Neuronal stem cell (in vitro differentiated cells): Measurements from ENCODE around the gene FAS.

Source experiments
- DNase-seq: peaks from one replicate; pipeline ENCODE4 v3.0.0-alpha.2; 2013; ENCODE audit warnings: low spot score
- H2AFZ ChIP-seq: one replicate; pipeline ENCODE4 v1.6.1; 2013; ENCODE audit warnings: mild to moderate bottlenecking, low read length, inconsistent platforms
- H2AK5ac ChIP-seq: 2 replicates; pipeline ENCODE4 v1.6.1; 2013; ENCODE audit warnings: low read depth, mild to moderate bottlenecking, inconsistent platforms, low read length, moderate library complexity, mixed read lengths
- H2BK120ac ChIP-seq: 2 replicates; pipeline ENCODE4 v1.6.1; 2013; ENCODE audit warnings: low read depth, mild to moderate bottlenecking, inconsistent platforms, low read length, moderate library complexity, mixed read lengths
- H2BK12ac ChIP-seq: one replicate; pipeline ENCODE4 v1.6.1; 2013; ENCODE audit warnings: low read length, inconsistent platforms
- H2BK15ac ChIP-seq: 2 replicates; pipeline ENCODE4 v1.6.1; 2013; ENCODE audit warnings: mild to moderate bottlenecking, low read length, inconsistent platforms, mixed read lengths
- H2BK5ac ChIP-seq: one replicate; pipeline ENCODE4 v1.6.1; 2013; ENCODE audit warnings: inconsistent platforms, mild to moderate bottlenecking, low read length, moderate library complexity
- H3K14ac ChIP-seq: one replicate; pipeline ENCODE4 v1.6.1; 2013; ENCODE audit warnings: low read length, inconsistent platforms
- H3K18ac ChIP-seq: 2 replicates; pipeline ENCODE4 v1.6.1; 2013; ENCODE audit warnings: low read length, inconsistent platforms
- H3K23ac ChIP-seq: 2 replicates; pipeline ENCODE4 v1.6.1; 2013; ENCODE audit warnings: low read depth, mild to moderate bottlenecking, mixed read lengths, low read length, inconsistent platforms; ENCODE audit not compliant: poor library complexity
- H3K27ac ChIP-seq: replicated peaks from 3 replicates; pipeline ENCODE4 v1.5.1; 2013; ENCODE audit warnings: low read length, inconsistent platforms
- H3K27me3 ChIP-seq, 3 experiments: 2 replicates each; pipeline ENCODE4 v1.6.1; 2013; ENCODE audit warnings: low read length in 3 of 3, mild to moderate bottlenecking in 2 of 3, inconsistent platforms in 1 of 3, low read depth in 1 of 3, mixed read lengths in 1 of 3, moderate library complexity in 1 of 3; ENCODE audit not compliant: control insufficient read depth in 3 of 3, insufficient read depth in 3 of 3
- H3K36me3 ChIP-seq, 2 donors: replicated peaks in 1 of 2; 2 replicates each; pipeline ENCODE4 v1.6.1; 2013; ENCODE audit warnings: low read length in 2 of 2; ENCODE audit not compliant: control insufficient read depth in 2 of 2, insufficient read depth in 2 of 2
- H3K4ac ChIP-seq: 2 replicates; pipeline ENCODE4 v1.6.1; 2013; ENCODE audit warnings: inconsistent platforms, mild to moderate bottlenecking, low read length, moderate library complexity
- H3K4me1 ChIP-seq, 2 donors: 1 replicate in 1 of 2; 2 replicates in 1 of 2; pipeline ENCODE4 v1.6.1; 2013; ENCODE audit warnings: low read length in 2 of 2, low read depth in 1 of 2; ENCODE audit not compliant: control insufficient read depth in 2 of 2, insufficient read depth in 1 of 2
- H3K4me2 ChIP-seq: one replicate; pipeline ENCODE4 v1.6.1; 2013; ENCODE audit warnings: mild to moderate bottlenecking, low read length, inconsistent platforms; ENCODE audit not compliant: insufficient read depth, poor library complexity, severe bottlenecking
- H3K4me3 ChIP-seq, 2 donors: 2 replicates each; pipeline ENCODE4 v1.5.1; 2013; ENCODE audit warnings: low read length in 2 of 2, mild to moderate bottlenecking in 2 of 2, inconsistent platforms in 1 of 2, moderate library complexity in 1 of 2
- H3K79me1 ChIP-seq: one replicate; pipeline ENCODE4 v1.6.1; 2013; ENCODE audit warnings: low read depth, mild to moderate bottlenecking, inconsistent platforms, low read length, moderate library complexity
- H3K9ac ChIP-seq: one replicate; pipeline ENCODE4 v1.6.1; 2013; ENCODE audit warnings: mild to moderate bottlenecking, low read depth, low read length, inconsistent platforms; ENCODE audit not compliant: poor library complexity
- H3K9me3 ChIP-seq, 2 donors: replicated peaks in 1 of 2; 2 replicates each; pipeline versions ENCODE3 to v1.6.1; 2013; ENCODE audit warnings: low read length in 2 of 2, mild to moderate bottlenecking in 2 of 2, inconsistent platforms in 1 of 2, low read depth in 1 of 2, mixed read lengths in 1 of 2, moderate library complexity in 1 of 2; ENCODE audit not compliant: control insufficient read depth in 2 of 2, insufficient read depth in 1 of 2
- H4K8ac ChIP-seq: one replicate; pipeline ENCODE4 v1.6.1; 2013; ENCODE audit warnings: low read depth, mild to moderate bottlenecking, inconsistent platforms, low read length, moderate library complexity
- H4K91ac ChIP-seq: one replicate; pipeline ENCODE4 v1.6.1; 2013; ENCODE audit warnings: low read length, low read depth, mild to moderate bottlenecking, inconsistent platforms; ENCODE audit not compliant: poor library complexity
- WGBS, 2 donors: extraction: QIAGEN DNeasy Blood & Tissue Kit; methylation state at CpG; one replicate each; pipeline ENCODE4 v1.1.7; 2013; ENCODE audit warnings: missing lambda C conversion rate in 2 of 2, mixed read lengths in 1 of 2; ENCODE audit not compliant: insufficient read length in 2 of 2, insufficient replicate concordance in 1 of 2; ENCODE audit errors: extremely low coverage in 2 of 2; 5-methylcytosine and 5-hydroxymethylcytosine counted together

FAS gene

DNA sequence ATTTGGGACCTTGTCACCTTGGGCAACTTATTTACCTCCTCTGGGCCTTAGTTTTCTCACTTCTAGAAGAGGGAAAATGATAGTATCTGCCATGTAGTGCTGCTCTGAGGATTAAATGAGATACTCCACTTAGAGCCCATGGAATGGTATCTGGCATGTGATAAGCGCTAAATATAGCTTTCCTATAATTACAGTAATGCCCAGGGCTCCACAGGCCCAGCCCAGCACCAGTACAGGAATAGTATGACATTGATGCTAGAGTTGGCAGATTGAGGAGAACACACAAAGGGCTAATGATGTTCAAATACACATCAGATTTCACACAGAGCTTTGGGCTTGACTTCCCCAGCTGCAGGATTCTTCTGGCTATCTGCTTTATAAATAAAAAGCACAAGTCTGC is 34.9 kb downstream of the FAS start:
- no peaks in the 10 kb centered on the region for H3K36me3 ChIP-seq
- H2BK12ac ChIP-seq = no peak overlapping the region
- H2AK5ac ChIP-seq = no peak overlapping the region
- no peak overlapping the region for H3K4ac ChIP-seq
- no CpG with 5 or more reads among the region's 1 CpG for WGBS, 2 donors
- no peak overlapping the region for H3K18ac ChIP-seq
- H3K4me1 ChIP-seq = peaks cover 1 to 2% of the 10 kb centered on the region in 2 donors
- H4K8ac ChIP-seq = no peak overlapping the region
- no peak overlapping the region for H4K91ac ChIP-seq
- H2BK120ac ChIP-seq = no peak overlapping the region
- DNase-seq = no peak
- H3K23ac ChIP-seq = no peak overlapping the region
- H3K14ac ChIP-seq = no peak overlapping the region
- H3K27ac ChIP-seq = no peak overlapping the region
- peaks cover 0 to 6% (median 0%) of the 10 kb centered on the region in 3 experiments for H3K27me3 ChIP-seq
- H2BK15ac ChIP-seq = no peak overlapping the region
- no peak overlapping the region for H2BK5ac ChIP-seq
- H2AFZ ChIP-seq = no peak overlapping the region
- H3K4me3 ChIP-seq = no peak overlapping the region
- peaks cover 0 to 2% of the 10 kb centered on the region in 2 donors for H3K9me3 ChIP-seq
- H3K4me2 ChIP-seq = no peak overlapping the region
- H3K79me1 ChIP-seq = no peaks in the 10 kb centered on the region
- H3K9ac ChIP-seq = no peak overlapping the region

- Histone ChIP-seq H3K4me3 (no peak overlapping the region), H3K4me2 (no peak overlapping the region), H4K8ac (no peak overlapping the region), H3K36me3 (no peaks in the 10 kb centered on the region), H2BK12ac (no peak overlapping the region), H3K27me3 (peaks cover 0 to 6% (median 0%) of the 10 kb centered on the region in 3 experiments), H2AK5ac (no peak overlapping the region), H3K4ac (no peak overlapping the region), H2BK5ac (no peak overlapping the region), H3K27ac (no peak overlapping the region), H3K9me3 (no peaks in the 10 kb centered on the region), H3K14ac (no peak overlapping the region), H3K79me1 (no peaks in the 10 kb centered on the region), H2BK15ac (no peak overlapping the region), H3K18ac (no peak overlapping the region), H3K9ac (no peak overlapping the region), H2AFZ (no peak overlapping the region), H3K23ac (no peak overlapping the region), H3K4me1 (peaks cover 1 to 7% of the 10 kb centered on the region in 2 donors), H4K91ac (no peak overlapping the region), H2BK120ac (no peak overlapping the region)
- WGBS, 2 donors = no CpG with 5 or more reads among the region's 2 CpGs
- no peak for DNase-seq
These were observed 38.6 kb downstream of the FAS start for GRCh38 chr10:89029181-89029580.

DNA sequence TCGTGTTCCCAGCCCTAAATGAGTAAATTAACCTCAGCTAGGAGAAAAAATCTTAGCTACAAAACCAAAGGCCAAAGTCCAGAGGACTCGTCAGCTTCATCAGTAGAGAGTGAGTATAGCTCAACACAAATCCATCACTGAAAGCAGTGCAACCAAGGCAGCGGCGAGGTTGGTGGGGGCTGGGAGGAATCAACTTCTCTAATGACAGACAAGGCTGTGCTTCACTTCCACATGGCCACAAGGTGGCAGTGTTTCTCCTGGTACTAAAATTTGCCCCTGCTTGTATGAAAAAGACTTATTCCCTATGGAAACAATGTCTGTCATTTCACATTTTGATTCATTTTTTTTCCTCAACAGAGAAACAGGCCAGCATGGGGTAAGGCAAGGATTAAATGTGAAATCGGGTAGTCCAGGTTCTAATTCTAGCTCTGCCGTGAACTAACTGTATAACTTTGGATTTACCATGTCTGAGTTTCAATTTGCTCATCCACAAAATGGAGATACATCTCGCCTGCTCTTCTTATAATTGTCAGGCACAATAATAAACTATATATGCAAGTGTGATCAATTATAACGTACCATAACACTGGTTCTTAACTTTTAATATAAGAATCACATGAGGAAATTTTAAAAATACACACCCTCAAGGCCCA is 39.3 kb downstream of the FAS start:
- H2BK15ac ChIP-seq = no peak overlapping the region
- H2BK120ac ChIP-seq = no peak overlapping the region
- H2AK5ac ChIP-seq = no peak overlapping the region
- DNase-seq = peak; percentile 60
- no peak overlapping the region for H3K27ac ChIP-seq
- no peak overlapping the region for H3K4ac ChIP-seq
- H4K91ac ChIP-seq = no peak overlapping the region
- H2BK5ac ChIP-seq = no peak overlapping the region
- no peak overlapping the region for H4K8ac ChIP-seq
- no peak overlapping the region for H3K4me2 ChIP-seq
- no peaks in the 10 kb centered on the region for H3K36me3 ChIP-seq
- H3K27me3 ChIP-seq = peaks cover 0 to 6% (median 0%) of the 10 kb centered on the region in 3 experiments
- H3K18ac ChIP-seq = no peak overlapping the region
- no peak overlapping the region for H3K9ac ChIP-seq
- no peaks in the 10 kb centered on the region for H3K9me3 ChIP-seq
- no peak overlapping the region for H3K23ac ChIP-seq
- H3K79me1 ChIP-seq = no peaks in the 10 kb centered on the region
- WGBS, 2 donors = no CpG with 5 or more reads among the region's 8 CpGs
- H3K4me3 ChIP-seq = no peak overlapping the region
- H2BK12ac ChIP-seq = no peak overlapping the region
- H2AFZ ChIP-seq = no peak overlapping the region
- no peak overlapping the region for H3K14ac ChIP-seq
- H3K4me1 ChIP-seq = peaks cover 1 to 7% of the 10 kb centered on the region in 2 donors

GRCh38 chr10:89030791-89031190 is 40.2 kb downstream of the FAS start:
- Histone ChIP-seq H2BK12ac (no peak overlapping the region), H4K8ac (no peak overlapping the region), H3K27ac (no peak overlapping the region), H2BK5ac (no peak overlapping the region), H3K79me1 (no peaks in the 10 kb centered on the region), H3K18ac (no peak overlapping the region), H3K36me3 (no peaks in the 10 kb centered on the region), H3K14ac (no peak overlapping the region), H2AFZ (no peak overlapping the region), H3K9me3 (no peaks in the 10 kb centered on the region), H3K4me3 (no peak overlapping the region), H2BK15ac (no peak overlapping the region), H3K9ac (no peak overlapping the region), H2AK5ac (no peak overlapping the region), H3K4me2 (no peak overlapping the region), H4K91ac (no peak overlapping the region), H3K4ac (no peak overlapping the region), H3K27me3 (peaks cover 0 to 6% (median 0%) of the 10 kb centered on the region in 3 experiments), H3K4me1 (peaks cover 1 to 7% of the 10 kb centered on the region in 2 donors), H3K23ac (no peak overlapping the region), H2BK120ac (no peak overlapping the region)
- no peak for DNase-seq
- no CpG with 5 or more reads among the region's 2 CpGs for WGBS, 2 donors
